IMR-90 (cell line): ENCODE results near the gene LRP11. TPM values are rescaled to one million over a fixed set of nuclear protein-coding genes. Genes with fewer than 3 reads are reported as not detected.

Experiments used
- ATAC-seq: fragments of 200-7000 bp; cut with Tn5 transposase; 2 replicates; pipeline ENCODE4 v1.9.1; 2020; ENCODE audit warnings: low read depth, mild to moderate bottlenecking, moderate library complexity
- BruUV-seq: library from RNA; stranded (reverse); fragments of 400-500 nt; replicated peaks from 2 replicates; lab custom pipeline; 2021; lab: Mats Ljungman, UMichigan
- CTCF ChIA-PET: fragments of 300-600 bp; formaldehyde crosslinking; extraction: SDS; loops from one replicate; lab custom pipeline; 2021; ENCODE audit warnings: antibody characterized with exemption; lab: Yijun Ruan, JAX
- POLR2A ChIA-PET: fragments of 300-600 bp; sonication (Branson Sonifier 250); formaldehyde crosslinking; loops from one replicate; lab custom pipeline; 2022; ENCODE audit warnings: antibody characterized with exemption; ENCODE audit not compliant: unreplicated experiment; lab: Charles Lee
- DNase-seq: peaks from one replicate; pipeline ENCODE4 v3.0.0; 2013
- H2AFZ ChIP-seq: replicated peaks from 2 replicates; pipeline ENCODE3; 2013; ENCODE audit warnings: low read length, mild to moderate bottlenecking; ENCODE audit not compliant: poor library complexity
- H2AK5ac ChIP-seq: 2 replicates; pipeline ENCODE4 v1.6.1; 2013; ENCODE audit warnings: low read depth, low read length, inconsistent platforms
- H2AK9ac ChIP-seq: replicated peaks from 2 replicates; pipeline ENCODE3; 2013; ENCODE audit warnings: mild to moderate bottlenecking, low read depth, low read length, moderate library complexity; ENCODE audit not compliant: poor library complexity
- H2BK120ac ChIP-seq: 2 replicates; pipeline ENCODE4 v1.6.1; 2013; ENCODE audit warnings: low read depth, low read length, inconsistent platforms
- H2BK15ac ChIP-seq: 3 replicates; pipeline ENCODE4 v1.6.1; 2013; ENCODE audit warnings: low read depth, low read length, inconsistent platforms
- H2BK20ac ChIP-seq: 2 replicates; pipeline ENCODE4 v1.6.1; 2013; ENCODE audit warnings: low read depth, mild to moderate bottlenecking, inconsistent platforms, low read length, moderate library complexity
- H2BK5ac ChIP-seq: 2 replicates; pipeline ENCODE4 v1.6.1; 2013; ENCODE audit warnings: mild to moderate bottlenecking, low read depth, low read length, inconsistent platforms; ENCODE audit not compliant: poor library complexity, severe bottlenecking
- H3K14ac ChIP-seq: replicated peaks from 2 replicates; pipeline ENCODE4 v1.6.1; 2013; ENCODE audit warnings: low read depth, low read length, inconsistent platforms
- H3K18ac ChIP-seq: 2 replicates; pipeline ENCODE4 v1.6.1; 2013; ENCODE audit warnings: low read depth, low read length, control low read depth
- H3K23ac ChIP-seq: 2 replicates; pipeline ENCODE4 v1.6.1; 2013; ENCODE audit warnings: low read depth, low read length, inconsistent platforms
- H3K27ac ChIP-seq: 2 replicates; pipeline ENCODE4 v1.5.1; 2013; ENCODE audit warnings: mild to moderate bottlenecking, control low read depth, low read length; ENCODE audit not compliant: insufficient read depth
- H3K27me3 ChIP-seq: 2 replicates; pipeline ENCODE4 v1.6.1; 2013; ENCODE audit warnings: low read length; ENCODE audit not compliant: control insufficient read depth, insufficient read depth
- H3K36me3 ChIP-seq: 2 replicates; pipeline ENCODE4 v1.6.1; 2013; ENCODE audit warnings: low read length, mixed read lengths; ENCODE audit not compliant: control insufficient read depth, insufficient read depth
- H3K4ac ChIP-seq: 2 replicates; pipeline ENCODE4 v1.6.1; 2013; ENCODE audit warnings: low read depth, low read length, inconsistent platforms
- H3K4me1 ChIP-seq: 2 replicates; pipeline ENCODE4 v1.6.1; 2013; ENCODE audit warnings: low read length, mixed read lengths; ENCODE audit not compliant: control insufficient read depth, insufficient read depth
- H3K4me2 ChIP-seq: 2 replicates; pipeline ENCODE4 v1.6.1; 2013; ENCODE audit warnings: low read depth, mild to moderate bottlenecking, control low read depth, low read length, moderate library complexity
- H3K4me3 ChIP-seq: 2 replicates; pipeline ENCODE4 v1.5.1; 2013; ENCODE audit warnings: low read depth, mild to moderate bottlenecking, control low read depth, low read length, moderate library complexity; ENCODE audit not compliant: insufficient read depth
- H3K56ac ChIP-seq: 2 replicates; pipeline ENCODE4 v1.6.1; 2013; ENCODE audit warnings: low read length, inconsistent platforms; ENCODE audit not compliant: insufficient read depth; ENCODE audit errors: extremely low read depth
- H3K79me1 ChIP-seq, 2 experiments: 2 replicates each; pipeline ENCODE4 v1.6.1; 2013; ENCODE audit warnings: low read length in 2 of 2, inconsistent platforms in 1 of 2, low read depth in 1 of 2
- H3K9ac ChIP-seq: 2 replicates; pipeline ENCODE4 v1.6.1; 2013; ENCODE audit warnings: low read depth, low read length, control low read depth
- H3K9me1 ChIP-seq: 2 replicates; pipeline ENCODE4 v1.6.1; 2013; ENCODE audit warnings: low read length, inconsistent platforms; ENCODE audit not compliant: insufficient read depth
- H3K9me3 ChIP-seq: 2 replicates; pipeline ENCODE4 v1.6.1; 2013; ENCODE audit warnings: low read length; ENCODE audit not compliant: control insufficient read depth, insufficient read depth
- H4K20me1 ChIP-seq: 2 replicates; pipeline ENCODE4 v1.6.1; 2013; ENCODE audit warnings: low read length, inconsistent platforms; ENCODE audit not compliant: insufficient read depth
- H4K5ac ChIP-seq: 2 replicates; pipeline ENCODE4 v1.6.1; 2013; ENCODE audit warnings: mild to moderate bottlenecking, low read depth, low read length, control low read depth
- H4K8ac ChIP-seq, 2 experiments: 2 replicates each; pipeline ENCODE4 v1.6.1; 2013; ENCODE audit warnings: low read depth in 2 of 2, low read length in 2 of 2, control low read depth in 1 of 2, inconsistent platforms in 1 of 2
- H4K91ac ChIP-seq: 2 replicates; pipeline ENCODE4 v1.6.1; 2013; ENCODE audit warnings: low read depth, low read length, inconsistent platforms; ENCODE audit not compliant: insufficient read depth
- BHLHE40 ChIP-seq: fragments of 150-350 bp; IDR thresholded peaks from 2 replicates; pipeline ENCODE4 v1.6.1; 2016; ENCODE audit warnings: mild to moderate bottlenecking, low read depth, low read length
- CEBPB ChIP-seq: IDR thresholded peaks from 2 replicates; pipeline ENCODE4 v1.6.1; 2012; ENCODE audit warnings: low read depth, low read length, improper control_type of control experiment
- CHD1 ChIP-seq: IDR thresholded peaks from 2 replicates; pipeline ENCODE4 v1.6.1; 2012; ENCODE audit warnings: low read depth, low read length, improper control_type of control experiment
- CTCF ChIP-seq: conservative IDR thresholded peaks from 2 replicates; pipeline ENCODE4 v1.5.1; 2012; ENCODE audit warnings: mild to moderate bottlenecking, low read depth, low read length, improper control_type of control experiment
- FOS ChIP-seq: fragments of 150-350 bp; IDR thresholded peaks from 2 replicates; pipeline ENCODE4 v1.6.1; 2016; ENCODE audit warnings: low read depth, low read length
- MAFK ChIP-seq: IDR thresholded peaks from 2 replicates; pipeline ENCODE4 v1.6.1; 2012; ENCODE audit warnings: low read depth, low read length, improper control_type of control experiment
- MAZ ChIP-seq: IDR thresholded peaks from 2 replicates; pipeline ENCODE4 v1.6.1; 2012; ENCODE audit warnings: low read depth, mild to moderate bottlenecking, low read length, improper control_type of control experiment, moderate library complexity, borderline replicate concordance
- MXI1 ChIP-seq: IDR thresholded peaks from 2 replicates; pipeline ENCODE4 v1.6.1; 2012; ENCODE audit warnings: low read depth, mild to moderate bottlenecking, low read length, moderate library complexity, borderline replicate concordance
- NFE2L2 ChIP-seq: fragments of 150-350 bp; IDR thresholded peaks from 2 replicates; pipeline ENCODE4 v1.6.1; 2016; ENCODE audit warnings: low read depth, mild to moderate bottlenecking, low read length
- POLR2A ChIP-seq: IDR thresholded peaks from 2 replicates; pipeline ENCODE4 v1.6.1; 2012; ENCODE audit warnings: mild to moderate bottlenecking, low read depth, low read length
- RAD21 ChIP-seq: IDR thresholded peaks from 2 replicates; pipeline ENCODE4 v1.6.1; 2012; ENCODE audit warnings: low read length, improper control_type of control experiment
- RCOR1 ChIP-seq: IDR thresholded peaks from 2 replicates; pipeline ENCODE4 v1.6.1; 2012; ENCODE audit warnings: mild to moderate bottlenecking, low read length, improper control_type of control experiment; ENCODE audit not compliant: insufficient replicate concordance
- RFX5 ChIP-seq: IDR thresholded peaks from 2 replicates; pipeline ENCODE4 v1.8.0; 2012; ENCODE audit warnings: low read depth, mild to moderate bottlenecking, low read length, moderate library complexity
- SMC3 ChIP-seq: fragments of 150-350 bp; IDR thresholded peaks from 2 replicates; pipeline ENCODE4 v1.6.1; 2016; ENCODE audit warnings: low read depth, mild to moderate bottlenecking, antibody characterized with exemption, low read length, moderate library complexity
- WGBS, 2 experiments: methylation state at CpG; one replicate each; pipeline versions ENCODE4 v1.1.5 to v1.1.7; 2013; ENCODE audit warnings: missing lambda C conversion rate in 2 of 2; ENCODE audit not compliant: insufficient read length in 1 of 2; ENCODE audit errors: extremely low coverage in 2 of 2; 5-methylcytosine and 5-hydroxymethylcytosine counted together
- dilution Hi-C: fragments of 300-500 bp; cut with HindIII; formaldehyde crosslinking; loops from one replicate; pipeline ENCODE4 v1.14.3; 2018; ENCODE audit warnings: low sequenced_read_pairs; ENCODE audit not compliant: unreplicated experiment
- in situ Hi-C: fragments of 300-500 bp; cut with MboI; formaldehyde crosslinking; loops from 3 replicates; pipeline ENCODE4 v1.14.3; 2019; ENCODE audit warnings: low sequenced_read_pairs, inconsistent platforms, mixed read lengths
- intact Hi-C: fragments of 100-400 bp; cut with micrococcal nuclease; formaldehyde crosslinking; loops from 2 replicates; pipeline ENCODE4 v1.10.0; 2022
- polyA plus RNA-seq, 3 experiments: library from polyadenylated mRNA; depleted of rRNA; stranded (reverse); fragments of >200 nt; gene quantifications; 2 replicates each; pipeline ENCODE4 v1.2.3, GENCODE V29; 2012; ENCODE audit warnings: low replicate concordance in 1 of 3
- total RNA-seq: library from RNA; depleted of rRNA; stranded (reverse); fragments of >200 nt; gene quantifications from 2 replicates; pipeline ENCODE4 v1.2.3, GENCODE V29; 2012
- TF ChIP-seq, protein P1 (sequence below): fragments of 150-350 bp; IDR thresholded peaks from 2 replicates; pipeline ENCODE4 v1.6.1; 2017; ENCODE audit warnings: mild to moderate bottlenecking, antibody characterized with exemption, low read length, low read depth
- TF ChIP-seq, protein P2 (sequence below): fragments of 150-350 bp; IDR thresholded peaks from 2 replicates; pipeline ENCODE4 v1.6.1; 2016; ENCODE audit warnings: low read depth, mild to moderate bottlenecking, low read length, moderate library complexity, borderline replicate concordance

Gene LRP11
- total and polyA plus RNA-seq, 2 of the 4 experiments (the other 2 are of a cell fraction) = 48.8 to 63.8 TPM

DNA sequence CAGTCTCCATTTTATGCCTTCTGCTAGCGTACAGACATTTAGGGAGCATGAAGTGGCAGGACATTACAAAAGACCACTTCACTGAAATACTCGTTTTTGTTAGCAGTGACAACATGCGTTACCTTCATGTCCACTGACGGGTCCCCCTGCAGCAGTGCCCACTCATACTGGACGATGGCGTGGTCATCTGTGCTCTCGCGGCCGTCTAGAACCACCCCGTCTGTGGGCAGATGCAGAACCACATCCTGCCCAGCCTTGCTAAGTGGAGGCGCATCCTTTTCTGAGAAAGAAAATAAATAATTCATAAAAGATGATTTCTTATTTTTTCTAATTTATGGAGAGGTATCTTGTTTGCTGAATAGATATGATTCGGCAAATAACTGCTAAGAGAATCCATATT lies 11.3 kb downstream of the LRP11 start:
- H3K27ac ChIP-seq = no peak overlapping the region; the same call in 1 of the 2 replicates
- H4K20me1 ChIP-seq = peaks cover 2% of the 10 kb centered on the region; the same call in 1 of the 2 replicates
- TF ChIP-seq RAD21 (no peak), MAFK (no peak), CHD1 (no peak), RFX5 (no peak), BHLHE40 (no peak), CTCF (no peak), FOS (no peak), CEBPB (no peak), MXI1 (no peak), SMC3 (no peak), NFE2L2 (no peak), POLR2A (no peak), MAZ (no peak), RCOR1 (no peak)
- TF ChIP-seq, protein P1, sequence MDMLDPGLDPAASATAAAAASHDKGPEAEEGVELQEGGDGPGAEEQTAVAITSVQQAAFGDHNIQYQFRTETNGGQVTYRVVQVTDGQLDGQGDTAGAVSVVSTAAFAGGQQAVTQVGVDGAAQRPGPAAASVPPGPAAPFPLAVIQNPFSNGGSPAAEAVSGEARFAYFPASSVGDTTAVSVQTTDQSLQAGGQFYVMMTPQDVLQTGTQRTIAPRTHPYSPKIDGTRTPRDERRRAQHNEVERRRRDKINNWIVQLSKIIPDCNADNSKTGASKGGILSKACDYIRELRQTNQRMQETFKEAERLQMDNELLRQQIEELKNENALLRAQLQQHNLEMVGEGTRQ = no peak
- TF ChIP-seq, protein P2, sequence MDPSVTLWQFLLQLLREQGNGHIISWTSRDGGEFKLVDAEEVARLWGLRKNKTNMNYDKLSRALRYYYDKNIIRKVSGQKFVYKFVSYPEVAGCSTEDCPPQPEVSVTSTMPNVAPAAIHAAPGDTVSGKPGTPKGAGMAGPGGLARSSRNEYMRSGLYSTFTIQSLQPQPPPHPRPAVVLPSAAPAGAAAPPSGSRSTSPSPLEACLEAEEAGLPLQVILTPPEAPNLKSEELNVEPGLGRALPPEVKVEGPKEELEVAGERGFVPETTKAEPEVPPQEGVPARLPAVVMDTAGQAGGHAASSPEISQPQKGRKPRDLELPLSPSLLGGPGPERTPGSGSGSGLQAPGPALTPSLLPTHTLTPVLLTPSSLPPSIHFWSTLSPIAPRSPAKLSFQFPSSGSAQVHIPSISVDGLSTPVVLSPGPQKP = no peak
- intact Hi-C loops (no loop called here), dilution Hi-C loops (no loop called here), in situ Hi-C loops (no loop called here)
- H2BK5ac ChIP-seq = peak overlapping the region; percentile 40
- no peaks in the 10 kb centered on the region for H3K27me3 ChIP-seq
- ATAC-seq = no peak
- peaks cover 26% of the 10 kb centered on the region for H3K9me1 ChIP-seq
- no peak overlapping the region for H3K4me2 ChIP-seq
- peak overlapping the region; percentile 70; the same call in 1 of the 2 replicates for H3K18ac ChIP-seq
- peaks cover 4% of the 10 kb centered on the region for H3K36me3 ChIP-seq
- H3K14ac ChIP-seq = peak overlapping the region; percentile 51
- DNase-seq = no peak
- H2AK9ac ChIP-seq = no peak overlapping the region
- POLR2A ChIA-PET = no interaction called here
- CTCF ChIA-PET = interaction anchor here (1.0 kb wide), 1 partner anchor 12 kb away, joined by 3 read pairs; no protein-coding TSS in a partner anchor
- peak overlapping the region in 1 of 2 experiments; percentile 31; a peak in 1 of 4 replicates for H4K8ac ChIP-seq
- no peaks in the 10 kb centered on the region for H3K9me3 ChIP-seq
- peak overlapping the region; percentile 66; the same call in 1 of the 2 replicates for H4K5ac ChIP-seq
- peak overlapping the region; percentile 37 for H4K91ac ChIP-seq
- peak overlapping the region; percentile 61; the same call in 1 of the 2 replicates for H3K4ac ChIP-seq
- no peak overlapping the region for H3K23ac ChIP-seq
- H3K9ac ChIP-seq = no peak overlapping the region
- peaks cover 25% of the 10 kb centered on the region for H3K4me1 ChIP-seq
- H2BK120ac ChIP-seq = peak overlapping the region; percentile 48
- BruUV-seq = no TSS peak
- no peak overlapping the region for H3K4me3 ChIP-seq
- no peak overlapping the region for H2AFZ ChIP-seq
- H2BK15ac ChIP-seq = peak overlapping the region; percentile 90
- no peak overlapping the region for H3K56ac ChIP-seq
- WGBS, 2 experiments = 93% methylated on average over 4 of the region's 12 CpGs; no CpG with 5 or more reads in 1 of the 2 experiments
- peaks cover 14 to 67% of the 10 kb centered on the region in 2 experiments for H3K79me1 ChIP-seq
- peak overlapping the region; percentile 90; the same call in 1 of the 2 replicates for H2AK5ac ChIP-seq
- peak overlapping the region; percentile 38 for H2BK20ac ChIP-seq
